ENCODE measurements around the gene CD180.
A peak's percentile ranks its signal among the peaks of the same experiment; 100 is the strongest.

Gene CD180

GRCh38 chr5:67198917-67199316 lies 2.3 kb upstream of the CD180 start:
- WGBS, 2 donors (ENCODE audit: extremely low coverage in 2 of 2, insufficient read length in 2 of 2, insufficient replicate concordance in 1 of 2): no CpG with 5 or more reads among the region's 1 CpG
- H2AFZ ChIP-seq (ENCODE audit: low read length): no peak overlapping the region
- no peak overlapping the region for H2BK15ac ChIP-seq (ENCODE audit: low read length)
- H3K4ac ChIP-seq (ENCODE audit: low read length): no peak overlapping the region
- H3K4me3 ChIP-seq (ENCODE audit: low read length in 2 of 2): no peak overlapping the region
- no peak overlapping the region for H4K91ac ChIP-seq (ENCODE audit: low read depth, low read length, poor library complexity)
- no peak overlapping the region for H3K23ac ChIP-seq (ENCODE audit: low read depth, low read length, poor library complexity)
- H3K9me3 ChIP-seq (replicated peaks in 1 of 2; ENCODE audit: control insufficient read depth in 2 of 2, insufficient read depth in 1 of 2, low read depth in 1 of 2, low read length in 2 of 2): peaks cover 0 to 4% of the 10 kb centered on the region in 2 donors
- no peak overlapping the region for H3K9ac ChIP-seq (ENCODE audit: low read depth, low read length, poor library complexity)
- H2AK5ac ChIP-seq (ENCODE audit: low read depth, low read length): no peak overlapping the region
- no peak overlapping the region for H3K4me2 ChIP-seq (ENCODE audit: insufficient read depth, low read length, poor library complexity, severe bottlenecking)
- no peaks in the 10 kb centered on the region for H3K36me3 ChIP-seq (replicated peaks in 1 of 2; ENCODE audit: control insufficient read depth in 2 of 2, insufficient read depth in 2 of 2, low read length in 2 of 2)
- H2BK120ac ChIP-seq (ENCODE audit: low read depth, low read length): no peak overlapping the region
- H3K79me1 ChIP-seq (ENCODE audit: low read depth, low read length): no peaks in the 10 kb centered on the region
- H3K14ac ChIP-seq (ENCODE audit: low read length): no peak overlapping the region
- H2BK5ac ChIP-seq (ENCODE audit: low read length): no peak overlapping the region
- H3K27ac ChIP-seq (replicated peaks; ENCODE audit: low read length): no peak overlapping the region
- no peak overlapping the region for H3K18ac ChIP-seq (ENCODE audit: low read length)
- no peaks in the 10 kb centered on the region for H3K27me3 ChIP-seq (ENCODE audit: control insufficient read depth in 3 of 3, insufficient read depth in 3 of 3, low read depth in 1 of 3, low read length in 3 of 3)
- no peak for DNase-seq (ENCODE audit: low spot score)
- H2BK12ac ChIP-seq (ENCODE audit: low read length): no peak overlapping the region
- no peak overlapping the region for H4K8ac ChIP-seq (ENCODE audit: low read depth, low read length)
- H3K4me1 ChIP-seq (ENCODE audit: control insufficient read depth in 2 of 2, insufficient read depth in 1 of 2, low read depth in 1 of 2, low read length in 2 of 2): no peaks in the 10 kb centered on the region

DNA sequence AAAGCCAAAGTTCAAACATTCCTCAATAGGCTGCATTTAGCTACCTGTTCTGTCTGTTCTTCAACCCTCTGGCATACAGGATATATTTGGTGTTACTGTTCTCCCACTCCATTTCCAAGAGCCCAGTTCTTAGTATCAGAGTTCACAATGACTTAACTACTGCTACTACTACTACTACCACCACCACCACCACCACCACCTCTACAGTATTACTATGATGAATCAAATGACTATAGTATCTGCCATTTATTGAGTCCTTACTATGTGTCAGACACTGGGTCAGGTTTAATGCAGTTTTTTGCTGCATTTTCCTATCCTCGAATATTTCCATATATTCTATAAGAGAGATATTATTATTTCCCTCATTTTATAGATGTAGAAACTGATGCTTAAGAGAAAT lies 937 bp upstream of the CD180 start:
- Histone ChIP-seq H2AFZ (ENCODE audit: low read length) (no peak overlapping the region), H4K8ac (ENCODE audit: low read depth, low read length) (no peak overlapping the region), H3K27me3 (ENCODE audit: control insufficient read depth in 3 of 3, insufficient read depth in 3 of 3, low read depth in 1 of 3, low read length in 3 of 3) (no peaks in the 10 kb centered on the region), H3K9me3 (replicated peaks in 1 of 2; ENCODE audit: control insufficient read depth in 2 of 2, insufficient read depth in 1 of 2, low read depth in 1 of 2, low read length in 2 of 2) (peaks cover 1 to 4% of the 10 kb centered on the region in 2 donors), H3K14ac (ENCODE audit: low read length) (no peak overlapping the region), H3K4ac (ENCODE audit: low read length) (no peak overlapping the region), H2BK5ac (ENCODE audit: low read length) (no peak overlapping the region), H3K36me3 (replicated peaks in 1 of 2; ENCODE audit: control insufficient read depth in 2 of 2, insufficient read depth in 2 of 2, low read length in 2 of 2) (no peaks in the 10 kb centered on the region), H3K4me3 (ENCODE audit: low read length in 2 of 2) (no peak overlapping the region), H2AK5ac (ENCODE audit: low read depth, low read length) (no peak overlapping the region), H3K4me1 (ENCODE audit: control insufficient read depth in 2 of 2, insufficient read depth in 1 of 2, low read depth in 1 of 2, low read length in 2 of 2) (no peaks in the 10 kb centered on the region), H3K4me2 (ENCODE audit: insufficient read depth, low read length, poor library complexity, severe bottlenecking) (no peak overlapping the region), H4K91ac (ENCODE audit: low read depth, low read length, poor library complexity) (no peak overlapping the region), H3K18ac (ENCODE audit: low read length) (no peak overlapping the region), H2BK15ac (ENCODE audit: low read length) (no peak overlapping the region), H2BK12ac (ENCODE audit: low read length) (no peak overlapping the region), H3K79me1 (ENCODE audit: low read depth, low read length) (no peaks in the 10 kb centered on the region), H3K9ac (ENCODE audit: low read depth, low read length, poor library complexity) (no peak overlapping the region), H2BK120ac (ENCODE audit: low read depth, low read length) (no peak overlapping the region), H3K27ac (replicated peaks; ENCODE audit: low read length) (no peak overlapping the region), H3K23ac (ENCODE audit: low read depth, low read length, poor library complexity) (no peak overlapping the region)
- no peak for DNase-seq (ENCODE audit: low spot score)
- WGBS, 2 donors (ENCODE audit: extremely low coverage in 2 of 2, insufficient read length in 2 of 2, insufficient replicate concordance in 1 of 2): no CpG with 5 or more reads among the region's 1 CpG

GRCh38 chr5:67195406-67196275 lies 958 bp downstream of the CD180 start:
- Histone ChIP-seq H2BK15ac (ENCODE audit: low read length) (no peak overlapping the region), H3K36me3 (replicated peaks in 1 of 2; ENCODE audit: control insufficient read depth in 2 of 2, insufficient read depth in 2 of 2, low read length in 2 of 2) (no peaks in the 10 kb centered on the region), H3K27me3 (ENCODE audit: control insufficient read depth in 3 of 3, insufficient read depth in 3 of 3, low read depth in 1 of 3, low read length in 3 of 3) (no peaks in the 10 kb centered on the region), H2AK5ac (ENCODE audit: low read depth, low read length) (no peak overlapping the region), H3K4me1 (ENCODE audit: control insufficient read depth in 2 of 2, insufficient read depth in 1 of 2, low read depth in 1 of 2, low read length in 2 of 2) (peaks cover 0 to 1% of the 10 kb centered on the region in 2 donors), H3K27ac (replicated peaks; ENCODE audit: low read length) (no peak overlapping the region), H3K14ac (ENCODE audit: low read length) (no peak overlapping the region), H2BK12ac (ENCODE audit: low read length) (no peak overlapping the region), H3K18ac (ENCODE audit: low read length) (peak overlapping the region; percentile 39), H3K9me3 (replicated peaks in 1 of 2; ENCODE audit: control insufficient read depth in 2 of 2, insufficient read depth in 1 of 2, low read depth in 1 of 2, low read length in 2 of 2) (peaks cover 2 to 5% of the 10 kb centered on the region in 2 donors), H2BK120ac (ENCODE audit: low read depth, low read length) (no peak overlapping the region), H3K4me3 (ENCODE audit: low read length in 2 of 2) (no peak overlapping the region), H2BK5ac (ENCODE audit: low read length) (no peak overlapping the region), H4K91ac (ENCODE audit: low read depth, low read length, poor library complexity) (no peak overlapping the region), H3K4ac (ENCODE audit: low read length) (no peak overlapping the region), H4K8ac (ENCODE audit: low read depth, low read length) (no peak overlapping the region), H3K4me2 (ENCODE audit: insufficient read depth, low read length, poor library complexity, severe bottlenecking) (no peak overlapping the region), H3K79me1 (ENCODE audit: low read depth, low read length) (no peaks in the 10 kb centered on the region), H3K9ac (ENCODE audit: low read depth, low read length, poor library complexity) (no peak overlapping the region), H2AFZ (ENCODE audit: low read length) (no peak overlapping the region), H3K23ac (ENCODE audit: low read depth, low read length, poor library complexity) (no peak overlapping the region)
- no CpG with 5 or more reads among the region's 7 CpGs for whole genome bisulfite sequencing, 2 donors (ENCODE audit: extremely low coverage in 2 of 2, insufficient read length in 2 of 2, insufficient replicate concordance in 1 of 2)
- DNase-seq (ENCODE audit: low spot score): no peak

- Histone ChIP-seq H3K36me3 (replicated peaks in 1 of 2; ENCODE audit: control insufficient read depth in 2 of 2, insufficient read depth in 2 of 2, low read length in 2 of 2) (no peaks in the 10 kb centered on the region), H3K4ac (ENCODE audit: low read length) (no peak overlapping the region), H2BK5ac (ENCODE audit: low read length) (no peak overlapping the region), H4K8ac (ENCODE audit: low read depth, low read length) (no peak overlapping the region), H2BK120ac (ENCODE audit: low read depth, low read length) (no peak overlapping the region), H2AFZ (ENCODE audit: low read length) (no peak overlapping the region), H3K79me1 (ENCODE audit: low read depth, low read length) (no peaks in the 10 kb centered on the region), H3K4me2 (ENCODE audit: insufficient read depth, low read length, poor library complexity, severe bottlenecking) (no peak overlapping the region), H3K4me1 (ENCODE audit: control insufficient read depth in 2 of 2, insufficient read depth in 1 of 2, low read depth in 1 of 2, low read length in 2 of 2) (peaks cover 0 to 3% of the 10 kb centered on the region in 2 donors), H2BK15ac (ENCODE audit: low read length) (no peak overlapping the region), H3K27ac (replicated peaks; ENCODE audit: low read length) (no peak overlapping the region), H3K23ac (ENCODE audit: low read depth, low read length, poor library complexity) (no peak overlapping the region), H3K27me3 (ENCODE audit: control insufficient read depth in 3 of 3, insufficient read depth in 3 of 3, low read depth in 1 of 3, low read length in 3 of 3) (no peaks in the 10 kb centered on the region), H3K4me3 (ENCODE audit: low read length in 2 of 2) (no peak overlapping the region), H3K9me3 (replicated peaks in 1 of 2; ENCODE audit: control insufficient read depth in 2 of 2, insufficient read depth in 1 of 2, low read depth in 1 of 2, low read length in 2 of 2) (peaks cover 2 to 5% of the 10 kb centered on the region in 2 donors), H2BK12ac (ENCODE audit: low read length) (no peak overlapping the region), H3K9ac (ENCODE audit: low read depth, low read length, poor library complexity) (no peak overlapping the region), H2AK5ac (ENCODE audit: low read depth, low read length) (no peak overlapping the region), H3K18ac (ENCODE audit: low read length) (no peak overlapping the region), H3K14ac (ENCODE audit: low read length) (no peak overlapping the region), H4K91ac (ENCODE audit: low read depth, low read length, poor library complexity) (no peak overlapping the region)
- DNase-seq (ENCODE audit: low spot score): no peak
- no CpG with 5 or more reads among the region's 3 CpGs for WGBS, 2 donors (ENCODE audit: extremely low coverage in 2 of 2, insufficient read length in 2 of 2, insufficient replicate concordance in 1 of 2)
Observed at GRCh38 chr5:67194166-67194565, 2.4 kb downstream of the CD180 start.
